ENCODE data around the gene SEMA4C. TPM values are rescaled to one million over a fixed set of nuclear protein-coding genes. Genes with fewer than 3 reads are reported as not detected.

Gene SEMA4C
- total and polyA plus RNA-seq, 9 of the 15 experiments (the other 6 are each of a cell fraction or from before 2014, with no cell fraction given), result 0.32 to 59.7 (median 23.9) TPM

GRCh38 chr2:96918754-96919550, 49.1 kb upstream of the SEMA4C start (continued):
- TF ChIP-seq ZFP91 (CRISPR knock-in tag; IDR thresholded peaks at IDR 0.05) (no peak), ZNF778 (CRISPR knock-in tag; IDR thresholded peaks at IDR 0.05) (no peak), COPS2 (conservative IDR thresholded peaks at IDR 0.05) (no peak), SAFB (IDR thresholded peaks at IDR 0.05; ENCODE audit: borderline replicate concordance, low read depth, low read length) (no peak), RAD21 (CRISPR knock-in tag; conservative IDR thresholded peaks at IDR 0.05 in 1 of 2, IDR thresholded peaks at IDR 0.05 in 1 of 2) (no peak), CEBPB (tag; IDR thresholded peaks at IDR 0.05) (peak; percentile 95), ZNF644 (tag; IDR thresholded peaks at IDR 0.05; ENCODE audit: low read depth) (peak; percentile 62; the same call in 1 of the 2 replicates), CHD4 (IDR thresholded peaks at IDR 0.05; ENCODE audit: insufficient read depth, insufficient replicate concordance, low read depth, low read length, poor library complexity, severe bottlenecking) (no peak), GTF2F1 (IDR thresholded peaks at IDR 0.05; ENCODE audit: low read depth, low read length) (no peak), TGIF2 (CRISPR knock-in tag; IDR thresholded peaks at IDR 0.05) (no peak), POLR2AphosphoS5 (IDR thresholded peaks at IDR 0.05; ENCODE audit: control insufficient read depth, insufficient read depth, low read depth, low read length) (peak; percentile 93), TAF7 (tag; IDR thresholded peaks at IDR 0.05) (no peak), SNRNP70 (optimal IDR thresholded peaks at IDR 0.05; ENCODE audit: low read depth, low read length) (no peak), KLF6 (CRISPR knock-in tag; IDR thresholded peaks at IDR 0.05; ENCODE audit: borderline replicate concordance) (no peak; the same call in 1 of the 2 replicates), TAF1 (IDR thresholded peaks at IDR 0.05; ENCODE audit: control insufficient read depth, extremely low read depth, insufficient read depth, low read length, severe bottlenecking) (no peak), CHD1 (IDR thresholded peaks at IDR 0.05; ENCODE audit: low read length) (no peak), FIP1L1 (IDR thresholded peaks at IDR 0.05; ENCODE audit: low read depth, low read length, poor library complexity, severe bottlenecking) (no peak), HOXB6 (CRISPR knock-in tag; IDR thresholded peaks at IDR 0.05; ENCODE audit: borderline replicate concordance) (no peak)
